ENCODE data around the gene EGFL6.
"Not testable (repeated sequence)": the region's sequence is repeated elsewhere in the genome, so short reads cannot be mapped to it uniquely, and the experiment has no call there.

EGFL6 gene

GRCh38 chrX:13598877-13599276 lies 29.5 kb downstream of the EGFL6 start:
- no peak for DNase-seq

GRCh38 chrX:13599491-13599890 lies 30.1 kb downstream of the EGFL6 start:
- no peak for DNase-seq

GRCh38 chrX:13605611-13606010 lies 36.2 kb downstream of the EGFL6 start:
- DNase-seq = no peak

- no peak for DNase-seq
These were observed 38.1 kb downstream of the EGFL6 start for GRCh38 chrX:13607331-13607995.

- no peak for DNase-seq
These were observed 38.6 kb downstream of the EGFL6 start for GRCh38 chrX:13607996-13608365.

GRCh38 chrX:13614154-13614553 lies 44.8 kb downstream of the EGFL6 start:
- no peak for DNase-seq

- no peak for DNase-seq
These were observed 50.8 kb downstream of the EGFL6 start for GRCh38 chrX:13620207-13620606.

- DNase-seq = no peak
These were observed 53.1 kb downstream of the EGFL6 start for GRCh38 chrX:13622401-13622964.

GRCh38 chrX:13627306-13627705 lies 57.9 kb downstream of the EGFL6 start:
- no peak for DNase-seq

GRCh38 chrX:13637224-13637623 lies 67.8 kb downstream of the EGFL6 start:
- not testable (repeated sequence) for DNase-seq

GRCh38 chrX:13638021-13638420 lies 68.6 kb downstream of the EGFL6 start:
- no peak for DNase-seq

- DNase-seq = no peak
These were observed 69.4 kb downstream of the EGFL6 start for GRCh38 chrX:13638826-13639225.

- not testable (repeated sequence) for DNase-seq
These were observed 72.3 kb downstream of the EGFL6 start for GRCh38 chrX:13641684-13642083.

- DNase-seq = no peak
These were observed 76.2 kb downstream of the EGFL6 start for GRCh38 chrX:13645464-13646153.

GRCh38 chrX:13646154-13646549 lies 76.8 kb downstream of the EGFL6 start:
- DNase-seq = peak; percentile 30

- no peak for DNase-seq
These were observed 78.4 kb downstream of the EGFL6 start for GRCh38 chrX:13647709-13648212.

GRCh38 chrX:13648336-13648735 lies 78.9 kb downstream of the EGFL6 start:
- DNase-seq = not testable (repeated sequence)

- DNase-seq = no peak
These were observed 80.4 kb downstream of the EGFL6 start for GRCh38 chrX:13649838-13650237.

- no peak for DNase-seq
These were observed 80.9 kb downstream of the EGFL6 start for GRCh38 chrX:13650318-13650717.

- no peak for DNase-seq
These were observed 81.7 kb downstream of the EGFL6 start for GRCh38 chrX:13651150-13651549.

GRCh38 chrX:13652287-13652793 lies 82.9 kb downstream of the EGFL6 start:
- DNase-seq = no peak

GRCh38 chrX:13652850-13653693 lies 83.7 kb downstream of the EGFL6 start, which contains the start of gene TCEANC:
TSS of gene TCEANC (plus strand) at chrX:13653141. CDS start at chrX:13662509, 9,368 bp downstream.
- peak; percentile 82 for DNase-seq

GRCh38 chrX:13654116-13654515 lies 84.7 kb downstream of the EGFL6 start:
- no peak for DNase-seq
